ENCODE measurements around the gene FFAR4. TPM values are rescaled to one million over a fixed set of nuclear protein-coding genes. Genes with fewer than 3 reads are reported as not detected.

FFAR4 gene
- total RNA-seq, 1 experiment from 2014 or later, result 0.92 TPM

- H3K9me3 ChIP-seq (ENCODE audit: control insufficient read depth, insufficient read depth, low read depth, low read length), result no peaks in the 10 kb centered on the region
Measured at GRCh38 chr10:93603023-93603422, 36.6 kb downstream of the FFAR4 start.

GRCh38 chr10:93604146-93604545, 37.7 kb downstream of the FFAR4 start:
- CTCF ChIA-PET, result interaction anchor here (0.5 kb wide), 1 partner anchor 140 kb away, joined by 4 read pairs; no protein-coding TSS in a partner anchor
- TF ChIP-seq SIN3A (IDR thresholded peaks at IDR 0.05; ENCODE audit: borderline replicate concordance, insufficient read depth, low read depth, low read length) (no peak), TCF7L2 (IDR thresholded peaks at IDR 0.05; ENCODE audit: low read depth, low read length) (no peak), POLR2AphosphoS5 (IDR thresholded peaks at IDR 0.05; ENCODE audit: low read depth, low read length) (no peak), REST (IDR thresholded peaks at IDR 0.05; ENCODE audit: insufficient read depth in 1 of 2, low read depth in 2 of 2, low read length in 1 of 2) (no peak)
- TF ChIP-seq, protein P1, sequence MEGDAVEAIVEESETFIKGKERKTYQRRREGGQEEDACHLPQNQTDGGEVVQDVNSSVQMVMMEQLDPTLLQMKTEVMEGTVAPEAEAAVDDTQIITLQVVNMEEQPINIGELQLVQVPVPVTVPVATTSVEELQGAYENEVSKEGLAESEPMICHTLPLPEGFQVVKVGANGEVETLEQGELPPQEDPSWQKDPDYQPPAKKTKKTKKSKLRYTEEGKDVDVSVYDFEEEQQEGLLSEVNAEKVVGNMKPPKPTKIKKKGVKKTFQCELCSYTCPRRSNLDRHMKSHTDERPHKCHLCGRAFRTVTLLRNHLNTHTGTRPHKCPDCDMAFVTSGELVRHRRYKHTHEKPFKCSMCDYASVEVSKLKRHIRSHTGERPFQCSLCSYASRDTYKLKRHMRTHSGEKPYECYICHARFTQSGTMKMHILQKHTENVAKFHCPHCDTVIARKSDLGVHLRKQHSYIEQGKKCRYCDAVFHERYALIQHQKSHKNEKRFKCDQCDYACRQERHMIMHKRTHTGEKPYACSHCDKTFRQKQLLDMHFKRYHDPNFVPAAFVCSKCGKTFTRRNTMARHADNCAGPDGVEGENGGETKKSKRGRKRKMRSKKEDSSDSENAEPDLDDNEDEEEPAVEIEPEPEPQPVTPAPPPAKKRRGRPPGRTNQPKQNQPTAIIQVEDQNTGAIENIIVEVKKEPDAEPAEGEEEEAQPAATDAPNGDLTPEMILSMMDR (IDR thresholded peaks at IDR 0.05), result no peak
- DNase-seq (ENCODE audit: low read depth, low spot score), result no peak
- H3K4me1 ChIP-seq (ENCODE audit: control insufficient read depth, insufficient read depth, low read length), result no peaks in the 10 kb centered on the region
- in situ Hi-C loops (cut with HindIII; ENCODE audit: low pct_unique_long_range_greater_than_20kb, low sequenced_read_pairs) (no loop called here), intact Hi-C loops (cut with micrococcal nuclease; ENCODE audit: unreplicated experiment) (no loop called here)
- H3K27me3 ChIP-seq (ENCODE audit: control insufficient read depth, insufficient read depth, low read length), result peaks cover 32% of the 10 kb centered on the region
- BruUV-seq (replicated peaks), result no TSS peak
- H3K4me3 ChIP-seq (ENCODE audit: low read depth in 2 of 2, low read length in 2 of 2), result no peak overlapping the region
- no peaks in the 10 kb centered on the region for H3K9me3 ChIP-seq (ENCODE audit: control insufficient read depth, insufficient read depth, low read depth, low read length)
- POLR2A ChIA-PET, result no interaction called here
- no peaks in the 10 kb centered on the region for H3K36me3 ChIP-seq (ENCODE audit: control insufficient read depth, insufficient read depth, low read length)
- no peak overlapping the region for H3K27ac ChIP-seq (ENCODE audit: low read length)
- ATAC-seq, result no peak

More at GRCh38 chr10:93603023-93603422, 36.6 kb downstream of the FFAR4 start:
- TF ChIP-seq SIN3A (IDR thresholded peaks at IDR 0.05; ENCODE audit: borderline replicate concordance, insufficient read depth, low read depth, low read length) (no peak), POLR2AphosphoS5 (IDR thresholded peaks at IDR 0.05; ENCODE audit: low read depth, low read length) (no peak), TCF7L2 (IDR thresholded peaks at IDR 0.05; ENCODE audit: low read depth, low read length) (no peak), REST (IDR thresholded peaks at IDR 0.05; ENCODE audit: insufficient read depth in 1 of 2, low read depth in 2 of 2, low read length in 1 of 2) (no peak)
- TF ChIP-seq, protein P1 (IDR thresholded peaks at IDR 0.05), result no peak
- no peak overlapping the region for H3K27ac ChIP-seq (ENCODE audit: low read length)
- no TSS peak for BruUV-seq (replicated peaks)
- intact Hi-C loops (cut with micrococcal nuclease; ENCODE audit: unreplicated experiment), result no loop called here
- ChIA-PET CTCF (no interaction called here), POLR2A (no interaction called here)
- H3K4me1 ChIP-seq (ENCODE audit: control insufficient read depth, insufficient read depth, low read length), result no peaks in the 10 kb centered on the region
- in situ Hi-C loops (cut with HindIII; ENCODE audit: low pct_unique_long_range_greater_than_20kb, low sequenced_read_pairs), result no loop called here
- no peak for ATAC-seq
- DNase-seq (ENCODE audit: low read depth, low spot score), result no peak
- no peaks in the 10 kb centered on the region for H3K36me3 ChIP-seq (ENCODE audit: control insufficient read depth, insufficient read depth, low read length)
- no peak overlapping the region for H3K4me3 ChIP-seq (ENCODE audit: low read depth in 2 of 2, low read length in 2 of 2)
- H3K27me3 ChIP-seq (ENCODE audit: control insufficient read depth, insufficient read depth, low read length), result peaks cover 32% of the 10 kb centered on the region

Data from Panc1 (cell line).